Measurements from ENCODE around the gene CDH26.

DNA sequence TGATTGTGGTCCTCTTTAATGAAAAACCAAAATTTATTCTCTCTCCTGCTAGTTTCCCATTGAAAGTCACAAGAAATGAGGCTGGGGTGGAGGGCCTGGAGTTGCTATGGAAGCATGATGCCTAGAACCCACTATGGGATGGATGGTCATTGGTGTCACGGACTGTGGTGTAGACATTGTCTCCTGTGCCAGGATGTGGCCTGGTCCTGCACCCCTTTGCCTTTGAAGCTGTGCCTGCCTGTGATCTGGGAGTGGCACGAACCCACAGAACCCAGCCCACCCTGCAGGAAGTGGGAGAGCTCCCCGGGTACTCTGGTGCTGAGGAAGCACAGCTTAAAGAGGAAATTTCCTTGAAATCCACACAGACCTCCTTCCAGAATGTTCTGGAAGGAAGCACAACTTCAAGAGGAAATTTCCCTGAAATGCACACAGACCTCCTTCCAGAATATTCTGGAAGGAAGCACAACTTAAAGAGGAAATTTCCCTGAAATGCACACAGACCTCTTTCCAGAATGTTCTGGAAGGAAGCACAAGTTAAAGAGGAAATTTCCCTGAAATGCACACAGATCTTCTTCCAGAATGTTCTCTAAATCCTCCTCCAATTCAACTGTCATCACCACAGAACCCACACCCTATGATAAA, 105.6 kb downstream of the CDH26 start:
- no peak for TF ChIP-seq EZH2 (IDR thresholded peaks at IDR 0.05; ENCODE audit: insufficient read depth, poor library complexity, severe bottlenecking)
- TF ChIP-seq EZH2phosphoT487 (IDR thresholded peaks at IDR 0.05; ENCODE audit: insufficient read depth, low read depth), result no peak

All from GM23248 (cell line).